Measurements from ENCODE around the gene SSBP3.

DNA sequence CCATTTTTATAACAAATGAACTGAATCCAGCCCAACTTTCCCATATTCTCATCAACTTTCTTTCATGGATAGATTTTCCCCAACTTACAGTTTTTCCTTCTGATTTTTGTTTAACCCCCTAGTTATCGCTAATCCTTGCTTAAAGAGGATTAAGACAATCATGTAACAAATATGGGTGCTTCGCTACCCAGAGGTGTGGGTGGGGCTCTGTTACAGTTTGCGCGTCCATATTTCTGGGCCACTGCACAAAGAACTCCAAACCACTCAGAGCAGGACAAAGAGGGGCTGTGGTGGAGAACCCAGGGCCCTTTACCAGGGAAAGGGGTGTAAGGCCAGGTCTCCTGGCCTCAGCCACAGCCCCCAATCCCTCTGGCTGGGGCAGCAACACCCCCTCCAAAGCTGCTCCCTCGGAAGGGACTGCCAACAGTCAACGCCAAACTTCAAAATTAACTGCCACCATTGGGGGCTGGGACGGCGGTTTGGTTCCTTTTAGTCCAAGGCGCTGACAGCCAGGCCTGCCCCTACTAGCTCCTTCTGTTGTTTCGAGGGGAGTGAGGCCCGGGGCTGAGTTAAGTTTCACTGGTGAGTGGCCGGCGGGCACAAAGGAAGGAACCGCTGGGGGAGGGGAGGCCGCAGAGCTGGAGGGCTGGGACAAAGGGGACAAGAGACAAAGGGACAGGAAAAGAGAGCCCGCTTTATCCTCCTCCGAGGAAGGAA is 27.9 kb downstream of the SSBP3 start:
- TF ChIP-seq, protein P1, sequence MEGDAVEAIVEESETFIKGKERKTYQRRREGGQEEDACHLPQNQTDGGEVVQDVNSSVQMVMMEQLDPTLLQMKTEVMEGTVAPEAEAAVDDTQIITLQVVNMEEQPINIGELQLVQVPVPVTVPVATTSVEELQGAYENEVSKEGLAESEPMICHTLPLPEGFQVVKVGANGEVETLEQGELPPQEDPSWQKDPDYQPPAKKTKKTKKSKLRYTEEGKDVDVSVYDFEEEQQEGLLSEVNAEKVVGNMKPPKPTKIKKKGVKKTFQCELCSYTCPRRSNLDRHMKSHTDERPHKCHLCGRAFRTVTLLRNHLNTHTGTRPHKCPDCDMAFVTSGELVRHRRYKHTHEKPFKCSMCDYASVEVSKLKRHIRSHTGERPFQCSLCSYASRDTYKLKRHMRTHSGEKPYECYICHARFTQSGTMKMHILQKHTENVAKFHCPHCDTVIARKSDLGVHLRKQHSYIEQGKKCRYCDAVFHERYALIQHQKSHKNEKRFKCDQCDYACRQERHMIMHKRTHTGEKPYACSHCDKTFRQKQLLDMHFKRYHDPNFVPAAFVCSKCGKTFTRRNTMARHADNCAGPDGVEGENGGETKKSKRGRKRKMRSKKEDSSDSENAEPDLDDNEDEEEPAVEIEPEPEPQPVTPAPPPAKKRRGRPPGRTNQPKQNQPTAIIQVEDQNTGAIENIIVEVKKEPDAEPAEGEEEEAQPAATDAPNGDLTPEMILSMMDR (IDR thresholded peaks at IDR 0.05) = no peak
- TF ChIP-seq ZFX (IDR thresholded peaks at IDR 0.05; ENCODE audit: borderline replicate concordance) = no peak
